K562 (cell line): ENCODE measurements around the gene TTC16. TPM values are rescaled to one million over a fixed set of nuclear protein-coding genes. Genes with fewer than 3 reads are reported as not detected.

ENCODE experiments used
- ATAC-seq: fragments of 200-7000 bp; cut with Tn5 transposase; 3 replicates; pipeline ENCODE4 v1.9.1; 2020; ENCODE audit warnings: moderate library complexity
- BruUV-seq: library from RNA; stranded (reverse); fragments of 400-500 nt; replicated peaks from 2 replicates; lab custom pipeline; 2021; lab: Mats Ljungman, UMichigan
- CTCF ChIA-PET: fragments of 300-600 bp; formaldehyde crosslinking; extraction: SDS; loops from one replicate; lab custom pipeline; 2021; ENCODE audit warnings: low intra/inter-chr PET ratio; lab: Yijun Ruan, JAX
- POLR2A ChIA-PET: fragments of 300-600, 350-650 bp; sonication (Branson Sonifier 250); formaldehyde crosslinking; extraction: SDS; loops from one replicate; lab custom pipeline; 2021; ENCODE audit warnings: antibody characterized with exemption, inconsistent platforms; lab: Yijun Ruan, JAX
- DNase-seq, 4 experiments: peaks; one replicate each; pipeline versions ENCODE4 v3.0.0 to v3.0.0-alpha.2; 2011 to 2018; ENCODE audit warnings: low spot score in 3 of 4, mixed read lengths in 3 of 4; ENCODE audit errors: extremely low read depth in 1 of 4
- FAIRE-seq: peaks from 2 replicates; lab custom pipeline; 2011; peaks lifted over from hg19 to GRCh38; lab: Jason Lieb, UNC
- H2AFZ ChIP-seq: 2 replicates; pipeline ENCODE4 v1.6.0; 2011; ENCODE audit warnings: low read depth, low read length, control low read depth, inconsistent platforms
- H3K27ac ChIP-seq: fragments of 200-600 bp; 3 replicates; pipeline ENCODE4 v1.8.0; 2011; ENCODE audit warnings: low read depth, mild to moderate bottlenecking, control low read depth, inconsistent platforms, low read length, moderate library complexity, mixed read lengths; ENCODE audit errors: extremely low read depth
- H3K27me3 ChIP-seq, 2 experiments: fragments of 300-600 bp in 1 of 2; 2 replicates in 1 of 2; 3 replicates in 1 of 2; pipeline versions ENCODE4 v1.6.0 to v1.8.0; 2011; ENCODE audit warnings: inconsistent platforms in 2 of 2, low read length in 2 of 2, mild to moderate bottlenecking in 1 of 2, mixed read lengths in 1 of 2, moderate library complexity in 1 of 2; ENCODE audit not compliant: control insufficient read depth in 2 of 2, insufficient read depth in 2 of 2
- H3K36me3 ChIP-seq: fragments of 300-600 bp; 3 replicates; pipeline ENCODE4 v1.8.0; 2011; ENCODE audit warnings: mild to moderate bottlenecking, low read length, inconsistent platforms; ENCODE audit not compliant: control insufficient read depth, insufficient read depth
- H3K4me1 ChIP-seq, 2 experiments: fragments of 200-600 bp in 1 of 2; replicated peaks in 1 of 2; 2 replicates in 1 of 2; 3 replicates in 1 of 2; pipeline versions ENCODE4 v1.5.1 to v1.8.0; 2011; ENCODE audit warnings: inconsistent platforms in 2 of 2, low read length in 2 of 2, mild to moderate bottlenecking in 1 of 2, mixed read lengths in 1 of 2, moderate library complexity in 1 of 2; ENCODE audit not compliant: control insufficient read depth in 2 of 2, insufficient read depth in 2 of 2
- H3K4me2 ChIP-seq: 2 replicates; pipeline ENCODE4 v1.6.1; 2011; ENCODE audit warnings: low read length, control low read depth, inconsistent platforms, mixed read lengths; ENCODE audit not compliant: insufficient read depth
- H3K4me3 ChIP-seq: fragments of 200-600 bp; sonication (generic), shearing (Covaris generic); 2 replicates; pipeline ENCODE4 v1.5.1; 2016; ENCODE audit warnings: control low read depth, inconsistent platforms
- H3K79me2 ChIP-seq: fragments of 200-600 bp; 3 replicates; pipeline ENCODE4 v1.8.0; 2011; ENCODE audit warnings: low read length, inconsistent platforms; ENCODE audit not compliant: control insufficient read depth, insufficient read depth
- H3K9ac ChIP-seq, 2 experiments: 2 replicates each; pipeline versions ENCODE4 v1.6.0 to v1.6.1; 2011; ENCODE audit warnings: low read depth in 2 of 2, low read length in 2 of 2, control low read depth in 1 of 2, inconsistent platforms in 1 of 2, mild to moderate bottlenecking in 1 of 2, mixed read lengths in 1 of 2; ENCODE audit not compliant: insufficient read depth in 1 of 2
- H3K9me1 ChIP-seq: one replicate; pipeline ENCODE4 v1.6.0; 2011; ENCODE audit warnings: inconsistent platforms, mild to moderate bottlenecking, low read length, moderate library complexity; ENCODE audit not compliant: control insufficient read depth, insufficient read depth
- H3K9me3 ChIP-seq: replicated peaks from 2 replicates; pipeline ENCODE4 v1.5.1; 2011; ENCODE audit warnings: low read depth, low read length, inconsistent platforms; ENCODE audit not compliant: control insufficient read depth, insufficient read depth
- H4K20me1 ChIP-seq: replicated peaks from 2 replicates; pipeline ENCODE4 v1.6.1; 2011; ENCODE audit warnings: low read length, inconsistent platforms, mixed read lengths; ENCODE audit not compliant: control insufficient read depth, insufficient read depth
- ARID1B ChIP-seq: fragments of 450-650 bp; IDR thresholded peaks from 2 replicates; pipeline ENCODE4 v1.6.1; 2016; ENCODE audit warnings: antibody characterized with exemption, mild to moderate bottlenecking, inconsistent platforms
- CEBPB ChIP-seq: fragments of 450-650 bp; IDR thresholded peaks from 2 replicates; pipeline ENCODE4 v1.6.1; 2016; ENCODE audit warnings: missing genetic modification characterization, missing compliant biosample characterization
- HDAC2 ChIP-seq: fragments of 450-650 bp; IDR thresholded peaks from 2 replicates; pipeline ENCODE4 v1.6.1; 2016; ENCODE audit warnings: mild to moderate bottlenecking
- TCF7 ChIP-seq: sonication (generic); IDR thresholded peaks from 2 replicates; pipeline ENCODE4 v1.6.1; 2016; ENCODE audit warnings: antibody characterized with exemption, borderline replicate concordance
- TCF7L2 ChIP-seq: fragments of 150-350 bp; IDR thresholded peaks from 2 replicates; pipeline ENCODE4 v1.6.1; 2016; ENCODE audit warnings: low read depth, mild to moderate bottlenecking, low read length, moderate library complexity
- TSC22D4 ChIP-seq: fragments of 450-650 bp; IDR thresholded peaks from 2 replicates; pipeline ENCODE4 v1.6.1; 2016; ENCODE audit warnings: missing genetic modification characterization, missing biosample characterization, control low read depth
- ZBTB7A ChIP-seq: IDR thresholded peaks from 2 replicates; pipeline ENCODE4 v1.6.1; 2011; ENCODE audit warnings: low read depth, mild to moderate bottlenecking, low read length, moderate library complexity, borderline replicate concordance; ENCODE audit not compliant: control insufficient read depth
- ZNF263 ChIP-seq: sonication (generic); formaldehyde crosslinking; IDR thresholded peaks from 2 replicates; pipeline ENCODE4 v1.8.0; 2022; ENCODE audit warnings: mild to moderate bottlenecking, missing genetic modification reagents, borderline replicate concordance
- WGBS: fragments of 100-300 bp; shearing (Covaris generic); methylation state at CpG from one replicate; pipeline ENCODE4 v1.1.6; 2016; ENCODE audit warnings: low coverage, mixed read lengths; ENCODE audit not compliant: insufficient coverage; ENCODE audit errors: missing lambda C conversion rate; 5-methylcytosine and 5-hydroxymethylcytosine counted together
- in situ Hi-C: fragments of 300-500 bp; cut with MboI; formaldehyde crosslinking; loops from 4 replicates; pipeline ENCODE4 v1.15.0; 2018; ENCODE audit warnings: inconsistent platforms, mixed read lengths
- intact Hi-C: fragments of 100-400 bp; cut with micrococcal nuclease; formaldehyde crosslinking; loops from 2 replicates; pipeline ENCODE4 v1.14.2; 2022
- polyA plus RNA-seq, 8 experiments: library from polyadenylated mRNA; depleted of rRNA in 4 of 8; stranded (reverse) in 5 of 8; unstranded in 3 of 8; fragments of >200 nt; fragmentation: Nextera tagmentation in 2 of 8; fragmentation: Illumina TruSeq in 1 of 8; extraction: Ambion mirVana in 2 of 8; extraction: Trizol in 1 of 8; gene quantifications; 2 replicates each; pipeline versions ENCODE4 v1.2.1 to v1.2.3, GENCODE V29; 2011 to 2014; ENCODE audit warnings: inconsistent platforms in 1 of 8, missing spikeins in 1 of 8
- total RNA-seq, 7 experiments: library from RNA; depleted of rRNA in 6 of 7; stranded (reverse); fragments of >200 nt in 6 of 7; fragmentation: Illumina TruSeq in 2 of 7; extraction: Trizol in 2 of 7; gene quantifications; 2 replicates each; pipeline versions ENCODE4 v1.2.1 to v1.2.3, GENCODE V29; 2011 to 2021; ENCODE audit warnings: low replicate concordance in 1 of 7
- TF ChIP-seq, protein P1 (sequence below): fragments of 450-650 bp; IDR thresholded peaks from 2 replicates; pipeline ENCODE4 v1.6.1; 2016; ENCODE audit warnings: missing biosample characterization, missing genetic modification characterization
- TF ChIP-seq, protein P2 (sequence below): fragments of 450-650 bp; formaldehyde crosslinking; conservative IDR thresholded peaks from 2 replicates; pipeline ENCODE4 v1.4.0; 2022; ENCODE audit warnings: mild to moderate bottlenecking, missing genetic modification characterization
- TF ChIP-seq, protein P3 (sequence below), 2 experiments: IDR thresholded peaks; 2 replicates each; pipeline ENCODE4 v1.6.1; 2011; ENCODE audit warnings: borderline replicate concordance in 1 of 2, control low read depth in 1 of 2, low read depth in 1 of 2, low read length in 1 of 2, mild to moderate bottlenecking in 1 of 2, mixed read lengths in 1 of 2, moderate library complexity in 1 of 2; ENCODE audit not compliant: insufficient read depth in 1 of 2, insufficient read length in 1 of 2, poor library complexity in 1 of 2, severe bottlenecking in 1 of 2; ENCODE audit errors: extremely low read depth in 1 of 2
- TF ChIP-seq, protein P4 (sequence below): sonication (generic); formaldehyde crosslinking; IDR thresholded peaks from 2 replicates; pipeline ENCODE4 v1.8.1; 2023; ENCODE audit warnings: mild to moderate bottlenecking, missing genetic modification reagents, moderate library complexity
- TF ChIP-seq, protein P5 (sequence below): fragments of 250-450 bp; sonication (Bioruptor Pico); IDR thresholded peaks from 2 replicates; pipeline ENCODE4 v1.5.0; 2022; ENCODE audit warnings: mild to moderate bottlenecking

The TTC16 gene
- total and polyA plus RNA-seq, 9 of the 15 experiments (the other 6 are each of a cell fraction or from before 2014, with no cell fraction given), result 0.11 TPM; not detected in 8

DNA sequence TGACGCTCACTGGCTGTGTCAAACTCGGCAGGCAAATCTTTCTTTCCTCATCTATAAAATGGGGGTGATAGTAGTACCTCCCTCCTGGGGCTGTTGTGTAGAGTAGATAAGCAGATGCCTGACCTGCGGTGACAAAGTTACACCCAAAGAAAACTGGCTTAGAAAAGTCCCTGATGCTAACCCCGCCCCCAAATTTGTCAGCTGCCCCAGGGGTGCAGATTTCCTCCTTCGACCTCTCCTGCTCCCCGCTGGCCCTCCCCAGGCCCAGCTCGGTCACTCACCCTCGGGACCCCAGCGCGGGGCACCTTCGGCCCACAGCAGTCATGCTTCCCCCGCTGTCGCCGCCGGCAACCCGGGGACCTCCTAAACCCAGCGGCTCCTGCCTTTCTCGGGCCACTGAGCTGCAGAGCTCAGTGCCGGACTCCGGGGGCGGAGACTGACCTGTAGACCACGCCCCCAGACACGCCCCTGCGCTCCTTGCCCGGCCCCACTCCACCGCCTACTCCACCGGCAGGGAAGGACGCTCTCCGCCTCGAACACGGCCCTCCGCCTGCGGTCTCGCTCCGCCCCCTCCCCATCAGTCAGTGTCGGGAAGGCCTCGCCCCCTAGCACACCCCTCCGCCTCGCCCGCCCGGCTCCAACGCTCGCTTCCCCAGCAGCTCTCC, 55.2 kb downstream of the TTC16 start:
- no peaks in the 10 kb centered on the region for H3K9me1 ChIP-seq
- FAIRE-seq (peak; percentile 94), ATAC-seq (peak; percentile 98), DNase-seq (peak; percentile 96 to 98 (median 97))
- in situ Hi-C loops (loop anchor here (25.0 kb wide), 1 partner anchor 591 kb away; the partner anchor contains the start of gene URM1), intact Hi-C loops (no loop called here)
- POLR2A ChIA-PET, result interaction anchor here (0.7 to 2.1 kb wide), 12 partner anchors 9 to 145 kb away, joined by 3 to 8 read pairs (median 4); partner anchors contain the start of gene CDK9
- H3K27me3 ChIP-seq, result no peaks in the 10 kb centered on the region
- H4K20me1 ChIP-seq, result no peaks in the 10 kb centered on the region
- H3K79me2 ChIP-seq, result no peaks in the 10 kb centered on the region
- H3K36me3 ChIP-seq, result no peaks in the 10 kb centered on the region
- peaks cover 18 to 28% of the 10 kb centered on the region in 2 experiments for H3K4me1 ChIP-seq
- peak overlapping the region; percentile 47; the same call in 2 of the 3 replicates for H3K27ac ChIP-seq
- 0% methylated on average over 32 of the region's 43 CpGs for WGBS
- peak overlapping the region; percentile 79 for H3K4me2 ChIP-seq
- CTCF ChIA-PET, result interaction anchor here (1.3 kb wide), 1 partner anchor 14 kb away, joined by 3 read pairs; no protein-coding TSS in a partner anchor
- H3K4me3 ChIP-seq, result peak overlapping the region; percentile 55
- H3K9me3 ChIP-seq, result no peaks in the 10 kb centered on the region
- peak overlapping the region; percentile 76 for H2AFZ ChIP-seq
- peak overlapping the region; percentile 23 to 86; a peak in 3 of 4 replicates for H3K9ac ChIP-seq
- BruUV-seq, result no TSS peak
- TF ChIP-seq, protein P1, sequence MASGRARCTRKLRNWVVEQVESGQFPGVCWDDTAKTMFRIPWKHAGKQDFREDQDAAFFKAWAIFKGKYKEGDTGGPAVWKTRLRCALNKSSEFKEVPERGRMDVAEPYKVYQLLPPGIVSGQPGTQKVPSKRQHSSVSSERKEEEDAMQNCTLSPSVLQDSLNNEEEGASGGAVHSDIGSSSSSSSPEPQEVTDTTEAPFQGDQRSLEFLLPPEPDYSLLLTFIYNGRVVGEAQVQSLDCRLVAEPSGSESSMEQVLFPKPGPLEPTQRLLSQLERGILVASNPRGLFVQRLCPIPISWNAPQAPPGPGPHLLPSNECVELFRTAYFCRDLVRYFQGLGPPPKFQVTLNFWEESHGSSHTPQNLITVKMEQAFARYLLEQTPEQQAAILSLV (tag), result no peak
- TF ChIP-seq HDAC2 (0 out of 2 replicates have a peak, but pooled peaks have one; percentile 45), TCF7L2 (no peak), ZNF263 (no peak), CEBPB (tag) (no peak), ARID1B (peak; percentile 77), TCF7 (no peak), ZBTB7A (peak; percentile 82), TSC22D4 (tag) (no peak)
- TF ChIP-seq, protein P2, sequence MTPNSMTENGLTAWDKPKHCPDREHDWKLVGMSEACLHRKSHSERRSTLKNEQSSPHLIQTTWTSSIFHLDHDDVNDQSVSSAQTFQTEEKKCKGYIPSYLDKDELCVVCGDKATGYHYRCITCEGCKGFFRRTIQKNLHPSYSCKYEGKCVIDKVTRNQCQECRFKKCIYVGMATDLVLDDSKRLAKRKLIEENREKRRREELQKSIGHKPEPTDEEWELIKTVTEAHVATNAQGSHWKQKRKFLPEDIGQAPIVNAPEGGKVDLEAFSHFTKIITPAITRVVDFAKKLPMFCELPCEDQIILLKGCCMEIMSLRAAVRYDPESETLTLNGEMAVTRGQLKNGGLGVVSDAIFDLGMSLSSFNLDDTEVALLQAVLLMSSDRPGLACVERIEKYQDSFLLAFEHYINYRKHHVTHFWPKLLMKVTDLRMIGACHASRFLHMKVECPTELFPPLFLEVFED, result no peak
- TF ChIP-seq, protein P3, sequence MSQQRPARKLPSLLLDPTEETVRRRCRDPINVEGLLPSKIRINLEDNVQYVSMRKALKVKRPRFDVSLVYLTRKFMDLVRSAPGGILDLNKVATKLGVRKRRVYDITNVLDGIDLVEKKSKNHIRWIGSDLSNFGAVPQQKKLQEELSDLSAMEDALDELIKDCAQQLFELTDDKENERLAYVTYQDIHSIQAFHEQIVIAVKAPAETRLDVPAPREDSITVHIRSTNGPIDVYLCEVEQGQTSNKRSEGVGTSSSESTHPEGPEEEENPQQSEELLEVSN (IDR thresholded peaks at IDR 0.05; ENCODE audit: borderline replicate concordance in 1 of 2, extremely low read depth in 1 of 2, insufficient read depth in 1 of 2, insufficient read length in 1 of 2, low read depth in 1 of 2, low read length in 1 of 2, poor library complexity in 1 of 2, severe bottlenecking in 1 of 2), result no peak
- TF ChIP-seq, protein P4, sequence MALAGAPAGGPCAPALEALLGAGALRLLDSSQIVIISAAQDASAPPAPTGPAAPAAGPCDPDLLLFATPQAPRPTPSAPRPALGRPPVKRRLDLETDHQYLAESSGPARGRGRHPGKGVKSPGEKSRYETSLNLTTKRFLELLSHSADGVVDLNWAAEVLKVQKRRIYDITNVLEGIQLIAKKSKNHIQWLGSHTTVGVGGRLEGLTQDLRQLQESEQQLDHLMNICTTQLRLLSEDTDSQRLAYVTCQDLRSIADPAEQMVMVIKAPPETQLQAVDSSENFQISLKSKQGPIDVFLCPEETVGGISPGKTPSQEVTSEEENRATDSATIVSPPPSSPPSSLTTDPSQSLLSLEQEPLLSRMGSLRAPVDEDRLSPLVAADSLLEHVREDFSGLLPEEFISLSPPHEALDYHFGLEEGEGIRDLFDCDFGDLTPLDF, result no peak
- TF ChIP-seq, protein P5, sequence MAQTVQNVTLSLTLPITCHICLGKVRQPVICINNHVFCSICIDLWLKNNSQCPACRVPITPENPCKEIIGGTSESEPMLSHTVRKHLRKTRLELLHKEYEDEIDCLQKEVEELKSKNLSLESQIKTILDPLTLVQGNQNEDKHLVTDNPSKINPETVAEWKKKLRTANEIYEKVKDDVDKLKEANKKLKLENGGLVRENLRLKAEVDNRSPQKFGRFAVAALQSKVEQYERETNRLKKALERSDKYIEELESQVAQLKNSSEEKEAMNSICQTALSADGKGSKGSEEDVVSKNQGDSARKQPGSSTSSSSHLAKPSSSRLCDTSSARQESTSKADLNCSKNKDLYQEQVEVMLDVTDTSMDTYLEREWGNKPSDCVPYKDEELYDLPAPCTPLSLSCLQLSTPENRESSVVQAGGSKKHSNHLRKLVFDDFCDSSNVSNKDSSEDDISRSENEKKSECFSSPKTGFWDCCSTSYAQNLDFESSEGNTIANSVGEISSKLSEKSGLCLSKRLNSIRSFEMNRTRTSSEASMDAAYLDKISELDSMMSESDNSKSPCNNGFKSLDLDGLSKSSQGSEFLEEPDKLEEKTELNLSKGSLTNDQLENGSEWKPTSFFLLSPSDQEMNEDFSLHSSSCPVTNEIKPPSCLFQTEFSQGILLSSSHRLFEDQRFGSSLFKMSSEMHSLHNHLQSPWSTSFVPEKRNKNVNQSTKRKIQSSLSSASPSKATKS (CRISPR knock-in tag), result no peak
